Suprapubic skin (tissue), 4 donors: ENCODE measurements around the gene RHEX.

ENCODE experiments used
- CTCF ChIP-seq, 2 donors: fragments of 200-600 bp in 1 of 2; fragments of 450-650 bp in 1 of 2; sonication (generic) in 1 of 2; IDR thresholded peaks; one replicate each; pipeline ENCODE4 v1.5.1; 2016 to 2019; ENCODE audit warnings: antibody characterized with exemption in 2 of 2, mild to moderate bottlenecking in 1 of 2, moderate library complexity in 1 of 2
- EP300 ChIP-seq: sonication (generic); formaldehyde crosslinking; IDR thresholded peaks from one replicate; pipeline ENCODE4 v1.6.1; 2017; ENCODE audit warnings: antibody characterized with exemption
- POLR2A ChIP-seq, 2 donors: fragments of 450-650 bp; IDR thresholded peaks; one replicate each; pipeline ENCODE4 v1.6.1; 2017; ENCODE audit warnings: antibody characterized with exemption in 2 of 2, mild to moderate bottlenecking in 2 of 2, moderate library complexity in 2 of 2
- POLR2AphosphoS5 ChIP-seq, 3 donors: sonication (generic); formaldehyde crosslinking; IDR thresholded peaks; one replicate each; pipeline ENCODE4 v1.6.1; 2017; ENCODE audit warnings: antibody characterized with exemption in 3 of 3

- TF ChIP-seq POLR2AphosphoS5 (IDR thresholded peaks at IDR 0.05) (no peak), CTCF (IDR thresholded peaks at IDR 0.05) (no peak), EP300 (no peak), POLR2A (IDR thresholded peaks at IDR 0.05) (no peak)
Observed at GRCh38 chr1:206068314-206068713, 15.3 kb downstream of the RHEX start.
